ENCODE measurements around the gene TRABD2B. TPM values are rescaled to one million over a fixed set of nuclear protein-coding genes. Genes with fewer than 3 reads are reported as not detected.

The TRABD2B gene
- total and polyA plus RNA-seq, 7 donors: 0.08 to 0.76 (median 0.42) TPM

GRCh38 chr1:47725992-47726855, 271.0 kb downstream of the TRABD2B start:
- Histone ChIP-seq H3K4me3 (peak overlapping the region; percentile 39), H3K9me3 (no peaks in the 10 kb centered on the region), H3K27me3 (ENCODE audit: insufficient read depth in 3 of 3, low read length in 2 of 3) (peaks cover 0 to 41% (median 1%) of the 10 kb centered on the region in 3 donors), H3K4me1 (peaks cover 5% of the 10 kb centered on the region), H3K27ac (no peak overlapping the region), H3K36me3 (ENCODE audit: insufficient read depth in 1 of 2, low read depth in 1 of 2) (no peaks in the 10 kb centered on the region)
- peak; percentile 82 for TF ChIP-seq CTCF (IDR thresholded peaks at IDR 0.05)
- DNase-seq (peak; percentile 69 to 82), ATAC-seq (peak; percentile 82 to 97 (median 90))
- intact Hi-C loops (cut with DNase I): loop anchor here in 1 of 2 donors (5.0 kb wide), 1 partner anchor 339 kb away; no protein-coding TSS in a partner anchor
- WGBS, 3 donors: 7 to 11% (median 8%) methylated on average over 22 of the region's 22 CpGs

DNA sequence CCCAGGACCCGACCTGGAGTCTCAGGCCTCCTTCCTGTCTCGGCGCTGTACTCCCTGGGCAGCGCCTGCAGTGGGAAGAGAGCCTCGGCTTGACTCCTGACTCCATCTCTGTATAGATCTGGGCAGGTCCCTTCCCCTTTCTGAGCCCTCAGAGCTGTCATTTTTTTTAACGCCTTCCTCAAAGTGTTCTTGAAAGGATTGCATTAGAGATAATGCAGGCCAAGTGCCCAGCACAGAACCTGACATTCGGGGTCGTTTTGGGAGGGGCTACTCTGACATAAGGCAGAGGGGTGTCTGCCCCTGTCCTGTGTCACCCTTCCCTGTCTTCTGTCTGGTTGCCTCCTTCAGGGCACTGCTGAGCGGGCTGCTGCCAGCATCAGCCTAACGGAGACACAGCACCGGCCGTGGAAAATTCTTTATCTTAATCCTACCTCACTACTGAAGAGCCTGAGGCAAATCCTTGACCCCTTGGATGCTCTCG, 271.6 kb downstream of the TRABD2B start:
- Histone ChIP-seq H3K4me1 (peaks cover 5% of the 10 kb centered on the region), H3K9me3 (no peaks in the 10 kb centered on the region), H3K36me3 (ENCODE audit: insufficient read depth in 1 of 2, low read depth in 1 of 2) (no peaks in the 10 kb centered on the region), H3K4me3 (peak overlapping the region; percentile 41), H3K27me3 (ENCODE audit: insufficient read depth in 3 of 3, low read length in 2 of 3) (peaks cover 0 to 41% (median 0%) of the 10 kb centered on the region in 3 donors), H3K27ac (no peak overlapping the region)
- WGBS, 3 donors: 15 to 26% (median 21%) methylated on average over 13 of the region's 13 CpGs
- no peak for TF ChIP-seq CTCF (IDR thresholded peaks at IDR 0.05)
- peak in 1 of 4 donors; percentile 49 for ATAC-seq
- intact Hi-C loops (cut with DNase I): loop anchor here in 1 of 2 donors (5.0 kb wide), 1 partner anchor 338 kb away; no protein-coding TSS in a partner anchor
- no peak for DNase-seq

- 1 to 2% (median 1%) methylated on average over 43 to 45 of the region's 45 CpGs for WGBS, 3 donors
- peaks cover 0 to 41% (median 0%) of the 10 kb centered on the region in 3 donors for H3K27me3 ChIP-seq (ENCODE audit: insufficient read depth in 3 of 3, low read length in 2 of 3)
- peak; percentile 9 for TF ChIP-seq CTCF (IDR thresholded peaks at IDR 0.05)
- no peaks in the 10 kb centered on the region for H3K9me3 ChIP-seq
- no peaks in the 10 kb centered on the region for H3K36me3 ChIP-seq (ENCODE audit: insufficient read depth in 1 of 2, low read depth in 1 of 2)
- DNase-seq: no peak
- H3K4me1 ChIP-seq: peaks cover 5% of the 10 kb centered on the region
- intact Hi-C loops (cut with DNase I): loop anchor here in 1 of 2 donors (5.0 kb wide), 1 partner anchor 338 kb away; no protein-coding TSS in a partner anchor
- peak; percentile 12 to 62 (median 38) for ATAC-seq
- no peak overlapping the region for H3K27ac ChIP-seq
- peak overlapping the region; percentile 41 for H3K4me3 ChIP-seq
Measured at GRCh38 chr1:47725000-47725473, 272.1 kb downstream of the TRABD2B start.

DNA sequence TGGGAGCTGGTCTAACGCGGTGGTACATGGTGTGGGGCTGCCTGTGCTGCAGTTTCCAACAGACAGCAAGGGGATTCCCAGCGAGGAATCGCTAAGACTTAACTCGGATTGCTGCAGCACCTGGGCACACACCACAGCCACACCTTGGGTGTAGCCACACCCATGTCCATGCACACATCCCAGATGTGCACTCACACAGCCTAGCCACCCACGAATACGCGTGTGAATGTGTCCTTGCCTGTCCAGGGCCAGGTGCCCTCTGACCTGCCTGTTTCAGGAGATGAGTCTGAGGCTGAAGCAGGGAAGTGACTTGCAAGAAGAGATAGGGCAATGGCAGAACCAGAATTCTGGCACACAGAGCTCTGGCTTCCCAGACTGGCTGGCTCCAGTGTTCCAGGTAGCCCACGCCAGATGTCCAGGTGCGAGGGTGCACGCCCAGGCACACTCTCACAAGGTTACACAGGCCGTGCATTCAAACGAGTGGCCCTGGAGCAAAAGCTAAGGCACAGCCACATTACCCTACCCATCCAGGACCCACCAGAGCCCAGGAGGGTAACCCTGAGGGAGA, 272.7 kb downstream of the TRABD2B start:
- 64 to 68% (median 67%) methylated on average over 13 of the region's 13 CpGs for WGBS, 3 donors
- no peak for ATAC-seq

More for the DNA sequence above, 272.7 kb downstream of the TRABD2B start:
- H3K27ac ChIP-seq: no peak overlapping the region
- peaks cover 5% of the 10 kb centered on the region for H3K4me1 ChIP-seq
- no peak for DNase-seq
- no peaks in the 10 kb centered on the region for H3K9me3 ChIP-seq
- no peak for TF ChIP-seq CTCF (IDR thresholded peaks at IDR 0.05)
- H3K4me3 ChIP-seq: peak overlapping the region; percentile 41
- H3K27me3 ChIP-seq (ENCODE audit: insufficient read depth in 3 of 3, low read length in 2 of 3): peaks cover 0 to 41% (median 0%) of the 10 kb centered on the region in 3 donors
- intact Hi-C loops (cut with DNase I): no loop called here
- H3K36me3 ChIP-seq (ENCODE audit: insufficient read depth in 1 of 2, low read depth in 1 of 2): no peaks in the 10 kb centered on the region

All from psoas muscle (tissue), 8 donors.